HG03432 (cell line): Measurements from ENCODE around the gene ZMYND11.
"Not testable (repeated sequence)": the region's sequence is repeated elsewhere in the genome, so short reads cannot be mapped to it uniquely, and the experiment has no call there.

Experiments used
- ATAC-seq: cut with Tn5 transposase; IDR thresholded peaks from one replicate; pipeline ENCODE4 v1.9.1; 2021; ENCODE audit warnings: mild to moderate bottlenecking, moderate library complexity; ENCODE audit not compliant: unreplicated experiment

ZMYND11 gene

GRCh38 chr10:241966-242643, 106.8 kb downstream of the ZMYND11 start:
- ATAC-seq = no peak

GRCh38 chr10:244227-244626, 109.0 kb downstream of the ZMYND11 start:
- no peak for ATAC-seq

DNA sequence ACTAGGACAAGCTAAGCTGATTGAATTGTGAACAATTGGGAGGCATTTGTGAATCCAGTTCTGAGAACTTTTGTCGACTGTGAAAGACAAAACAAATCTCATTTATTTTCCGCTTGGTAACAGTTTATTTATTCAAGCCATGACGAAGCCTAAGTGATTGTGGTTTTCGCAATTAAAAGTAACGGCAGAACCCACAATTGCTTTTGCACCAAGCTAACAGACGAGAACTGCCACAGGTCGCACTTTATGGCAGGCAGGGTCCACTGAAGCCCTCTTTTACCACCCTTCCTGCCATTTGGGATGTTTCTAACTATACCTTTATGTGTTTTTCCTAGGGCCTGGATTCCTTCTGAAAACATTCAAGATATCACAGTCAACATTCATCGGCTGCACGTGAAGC, 111.2 kb downstream of the ZMYND11 start:
- no peak for ATAC-seq

DNA sequence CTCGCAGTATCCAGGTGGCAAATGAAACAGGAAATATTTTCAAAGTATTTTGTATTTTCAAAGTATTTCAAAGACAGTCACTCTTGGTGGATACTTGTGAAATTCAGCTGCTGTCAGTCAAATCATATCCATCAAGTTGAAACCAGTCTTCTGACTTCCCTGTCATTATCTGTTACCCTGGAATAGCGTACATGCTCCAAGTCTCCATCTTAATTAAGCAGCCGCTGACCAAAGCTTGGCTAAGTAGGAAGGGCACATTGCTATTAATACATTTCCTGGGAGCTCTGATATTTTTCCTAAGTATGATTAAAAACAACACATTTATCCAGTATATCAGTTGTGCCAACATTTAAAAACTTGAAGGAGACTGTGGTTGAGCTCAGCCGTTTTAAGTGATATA, 112.2 kb downstream of the ZMYND11 start:
- ATAC-seq = no peak

DNA sequence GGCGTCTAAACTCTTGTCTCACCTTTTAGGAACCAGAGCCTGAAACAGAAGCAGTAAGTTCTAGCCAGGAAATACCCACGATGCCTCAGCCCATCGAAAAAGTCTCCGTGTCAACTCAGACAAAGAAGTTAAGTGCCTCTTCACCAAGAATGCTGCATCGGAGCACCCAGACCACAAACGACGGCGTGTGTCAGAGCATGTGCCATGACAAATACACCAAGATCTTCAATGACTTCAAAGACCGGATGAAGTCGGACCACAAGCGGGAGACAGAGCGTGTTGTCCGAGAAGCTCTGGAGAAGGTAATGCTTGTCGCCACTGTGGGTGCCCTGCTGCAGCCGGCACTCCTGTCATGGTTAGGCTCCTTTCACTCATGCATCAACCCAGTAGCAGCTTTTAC, 113.1 kb downstream of the ZMYND11 start:
- ATAC-seq = no peak

- ATAC-seq = no peak
Observed at GRCh38 chr10:251982-252582, 116.8 kb downstream of the ZMYND11 start.

- ATAC-seq = no peak
Observed at GRCh38 chr10:260819-261429, 125.7 kb downstream of the ZMYND11 start.

DNA sequence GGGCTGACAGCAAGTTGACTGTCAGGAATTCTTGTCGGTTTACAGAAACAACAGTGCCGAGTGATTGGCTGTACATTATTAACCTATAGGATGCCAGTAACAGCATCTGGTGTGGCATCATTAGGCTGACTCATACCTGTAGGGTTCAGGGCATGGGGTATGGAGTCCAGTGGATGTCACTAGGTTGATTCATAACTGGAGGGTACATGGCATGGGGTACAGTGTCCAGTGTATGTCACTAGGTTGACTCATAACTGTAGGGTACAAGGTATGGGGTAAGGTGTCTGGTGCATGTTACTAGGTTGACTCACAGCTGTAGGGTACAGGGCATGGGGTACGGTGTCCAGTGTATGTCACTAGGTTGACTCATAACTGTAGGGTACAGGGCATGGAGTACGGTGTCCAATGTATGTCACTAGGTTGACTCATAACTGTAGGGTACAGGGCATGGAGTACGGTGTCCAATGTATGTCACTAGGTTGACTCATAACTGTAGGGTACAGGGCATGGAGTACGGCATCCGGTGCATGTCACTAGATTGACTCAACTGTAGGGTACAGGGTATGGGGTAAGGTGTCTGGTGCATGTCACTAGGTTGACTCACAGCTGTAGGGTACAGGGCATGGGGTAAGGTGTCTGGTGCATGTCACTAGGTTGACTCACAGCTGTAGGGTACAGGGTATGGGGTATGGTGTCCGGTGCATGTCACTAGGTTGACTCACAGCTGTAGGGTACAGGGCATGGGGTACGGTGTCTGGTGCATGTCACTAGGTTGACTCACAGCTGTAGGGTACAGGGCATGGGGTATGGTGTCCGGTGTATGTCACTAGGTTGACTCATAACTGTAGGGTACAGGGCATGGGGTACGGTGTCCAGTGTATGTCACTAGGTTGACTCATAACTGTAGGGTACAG, 129.2 kb downstream of the ZMYND11 start:
- not testable (repeated sequence) for ATAC-seq

DNA sequence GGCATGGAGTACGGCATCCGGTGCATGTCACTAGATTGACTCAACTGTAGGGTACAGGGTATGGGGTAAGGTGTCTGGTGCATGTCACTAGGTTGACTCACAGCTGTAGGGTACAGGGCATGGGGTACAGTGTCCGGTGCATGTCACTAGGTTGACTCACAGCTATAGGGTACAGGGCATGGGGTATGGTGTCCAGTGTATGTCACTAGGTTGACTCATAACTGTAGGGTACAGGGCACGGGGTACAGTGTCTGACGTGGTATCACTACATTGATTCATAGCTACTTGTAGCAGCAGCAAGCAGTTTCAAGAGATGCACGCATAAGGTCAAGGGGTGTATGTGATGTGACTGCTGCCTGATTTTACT, 129.8 kb downstream of the ZMYND11 start:
- not testable (repeated sequence) for ATAC-seq

- ATAC-seq = not testable (repeated sequence)
Observed at GRCh38 chr10:265816-266588, 130.7 kb downstream of the ZMYND11 start.

- ATAC-seq = no peak
Observed at GRCh38 chr10:266974-267425, 131.7 kb downstream of the ZMYND11 start.

GRCh38 chr10:267705-268104, 132.4 kb downstream of the ZMYND11 start:
- no peak for ATAC-seq

DNA sequence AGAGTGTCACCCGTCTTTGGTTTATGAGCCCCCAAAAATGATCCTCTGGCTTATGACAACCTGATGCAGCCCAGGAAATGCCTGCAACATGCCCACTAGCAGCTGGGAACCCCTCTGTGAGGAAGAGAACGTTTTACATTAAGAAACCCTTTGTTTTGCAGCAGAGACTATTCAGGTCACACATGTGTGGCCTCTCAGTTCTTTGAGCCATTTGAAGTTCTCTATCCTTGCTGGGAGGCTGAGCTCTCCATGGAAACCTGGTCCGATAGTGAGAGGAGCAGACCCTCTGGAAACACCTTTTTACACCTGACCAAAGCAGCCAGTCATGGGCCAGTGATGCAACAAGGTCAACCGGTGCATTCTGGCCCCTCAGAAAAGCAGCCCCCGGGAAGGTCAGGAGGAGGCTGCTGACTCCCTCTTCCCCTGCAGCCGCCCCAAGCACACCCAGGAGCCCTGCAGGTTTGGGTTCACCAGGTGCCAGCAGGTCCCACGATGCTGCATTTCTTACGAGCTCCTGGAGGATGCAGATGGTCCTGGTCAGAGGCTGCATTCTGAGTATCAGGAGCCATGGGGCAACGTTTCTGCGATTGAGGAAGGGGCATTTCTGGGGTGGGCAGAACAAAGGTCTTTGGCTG, 134.3 kb downstream of the ZMYND11 start:
- ATAC-seq = no peak

GRCh38 chr10:271201-271600, 135.9 kb downstream of the ZMYND11 start:
- no peak for ATAC-seq

DNA sequence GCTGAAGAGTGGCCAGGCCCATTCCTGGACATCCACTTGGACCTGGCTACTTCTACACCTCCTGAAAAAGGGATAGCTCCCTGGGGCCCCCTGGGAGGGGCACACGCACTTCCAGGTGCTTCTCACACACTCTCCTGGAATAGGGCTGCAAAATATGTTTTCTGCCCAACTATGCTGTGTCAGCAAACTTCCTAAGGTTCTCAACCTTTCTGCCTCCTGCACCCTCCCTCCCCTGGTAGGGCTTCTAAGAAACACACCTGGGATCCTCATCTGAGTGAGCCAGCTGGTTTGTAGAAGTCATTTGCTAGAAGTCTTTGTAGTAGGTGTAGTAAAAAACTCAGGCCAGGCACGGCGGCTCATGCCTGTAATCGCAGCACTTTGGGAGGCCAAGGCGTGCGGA, 136.5 kb downstream of the ZMYND11 start:
- ATAC-seq = no peak

GRCh38 chr10:273088-273487, 137.8 kb downstream of the ZMYND11 start:
- ATAC-seq = no peak

DNA sequence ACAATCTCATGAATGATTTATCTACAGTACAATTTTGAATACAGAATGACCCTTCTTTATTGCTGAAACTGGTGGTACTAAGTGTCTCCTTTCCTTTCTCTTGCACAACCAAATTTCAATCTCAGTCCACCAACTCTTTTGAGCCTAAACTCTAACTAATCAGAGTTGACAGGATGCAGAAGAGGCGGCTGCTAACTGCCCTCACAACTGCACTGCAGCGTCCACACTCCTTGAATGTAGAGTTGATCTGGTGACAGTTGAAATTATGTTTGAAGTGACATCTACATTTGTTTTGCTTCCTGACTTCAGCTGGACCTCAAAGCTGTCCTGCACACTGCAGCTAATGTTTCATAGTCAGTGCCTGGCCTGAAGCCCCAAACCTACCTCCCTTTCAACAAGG, 139.6 kb downstream of the ZMYND11 start:
- no peak for ATAC-seq

DNA sequence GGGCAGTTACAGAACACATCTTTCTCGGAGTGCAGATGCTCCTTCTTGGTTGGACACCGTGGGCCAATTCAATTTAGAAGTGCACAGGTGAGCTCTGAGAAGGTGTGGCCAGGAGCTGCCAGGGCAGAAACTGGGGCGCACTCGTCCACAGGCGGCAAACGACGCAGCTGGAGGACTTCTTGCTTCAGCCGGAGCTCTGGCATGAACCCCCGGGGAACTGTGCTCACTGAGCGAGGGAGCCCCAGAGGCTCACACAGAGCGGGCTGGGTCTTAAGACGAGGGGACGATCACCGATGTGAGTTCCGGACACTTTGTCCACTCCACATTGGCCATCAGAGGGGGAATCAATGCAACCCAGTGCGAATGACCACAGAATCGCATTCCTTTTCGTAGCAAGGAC, 140.4 kb downstream of the ZMYND11 start:
- ATAC-seq = no peak

- no peak for ATAC-seq
Observed at GRCh38 chr10:277963-278362, 142.7 kb downstream of the ZMYND11 start.

DNA sequence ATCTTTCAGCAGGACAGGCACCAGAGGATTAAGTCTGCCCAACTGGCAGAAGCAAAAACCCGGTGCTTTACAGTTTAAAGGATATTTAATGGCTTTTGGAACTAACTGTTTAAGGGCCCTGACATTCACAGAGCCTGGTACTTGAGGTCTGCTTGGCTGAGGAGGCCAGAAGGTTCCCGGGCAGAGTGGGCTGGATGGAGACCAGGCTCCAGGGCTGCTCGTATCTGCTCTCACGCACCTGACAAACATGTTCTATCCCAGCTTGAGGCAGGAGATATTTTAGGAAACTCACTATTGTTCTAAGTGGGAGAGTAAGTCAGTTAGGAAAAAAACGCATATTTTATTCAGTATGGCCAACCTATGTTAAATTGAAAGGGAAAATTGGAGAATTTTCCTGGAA, 143.5 kb downstream of the ZMYND11 start:
- ATAC-seq = no peak
